NCI-H2107 (cell line): Measurements from ENCODE around the gene ELOVL2.

ENCODE experiments used
- DNase-seq: peaks from one replicate; lab custom pipeline; 2025; lab: John Stamatoyannopoulos, UW

The ELOVL2 gene

GRCh38 chr6:10979603-10980002 is 64.5 kb downstream of the ELOVL2 start:
- DNase-seq: no peak

GRCh38 chr6:10977231-10977968 is 66.7 kb downstream of the ELOVL2 start:
- no peak for DNase-seq

GRCh38 chr6:10976571-10976970 is 67.5 kb downstream of the ELOVL2 start:
- DNase-seq: no peak

- DNase-seq: no peak
Measured at GRCh38 chr6:10972196-10972595, 71.9 kb downstream of the ELOVL2 start.

- no peak for DNase-seq
Measured at GRCh38 chr6:10970731-10971130, 73.4 kb downstream of the ELOVL2 start.

- no peak for DNase-seq
Measured at GRCh38 chr6:10968776-10969175, 75.3 kb downstream of the ELOVL2 start.

- DNase-seq: no peak
Measured at GRCh38 chr6:10964684-10965083, 79.4 kb downstream of the ELOVL2 start.

GRCh38 chr6:10963113-10963512 is 81.0 kb downstream of the ELOVL2 start:
- DNase-seq: no peak

- DNase-seq: no peak
Measured at GRCh38 chr6:10962673-10963072, 81.4 kb downstream of the ELOVL2 start.

GRCh38 chr6:10961837-10962236 is 82.3 kb downstream of the ELOVL2 start:
- DNase-seq: no peak

GRCh38 chr6:10960171-10960570 is 83.9 kb downstream of the ELOVL2 start:
- no peak for DNase-seq

GRCh38 chr6:10957414-10957886 is 86.7 kb downstream of the ELOVL2 start:
- no peak for DNase-seq

- DNase-seq: no peak
Measured at GRCh38 chr6:10956776-10957175, 87.3 kb downstream of the ELOVL2 start.

GRCh38 chr6:10954590-10955010 is 89.5 kb downstream of the ELOVL2 start:
- no peak for DNase-seq

GRCh38 chr6:10951675-10952282 is 92.3 kb downstream of the ELOVL2 start:
- no peak for DNase-seq

- no peak for DNase-seq
Measured at GRCh38 chr6:10949579-10950490, 94.3 kb downstream of the ELOVL2 start.

GRCh38 chr6:10947966-10948365 is 96.1 kb downstream of the ELOVL2 start:
- no peak for DNase-seq

- DNase-seq: no peak
Measured at GRCh38 chr6:10945845-10946244, 98.3 kb downstream of the ELOVL2 start.

GRCh38 chr6:10939840-10940239 is 104.3 kb downstream of the ELOVL2 start:
- DNase-seq: no peak

- no peak for DNase-seq
Measured at GRCh38 chr6:10933126-10933525, 111.0 kb downstream of the ELOVL2 start.
